GM12878 (cell line): ENCODE measurements around the gene AMMECR1. TPM values are rescaled to one million over a fixed set of nuclear protein-coding genes. Genes with fewer than 3 reads are reported as not detected.

Source experiments
- ATAC-seq: fragments of 200-7000 bp; cut with Tn5 transposase; 3 replicates; pipeline ENCODE4 v1.9.1; 2020; ENCODE audit warnings: mild to moderate bottlenecking, moderate library complexity
- BruUV-seq: library from RNA; stranded (reverse); fragments of 400-500 nt; replicated peaks from 2 replicates; lab custom pipeline; 2021; lab: Mats Ljungman, UMichigan
- CTCF ChIA-PET: fragments of 300-600 bp; sonication (Branson Sonifier 250); formaldehyde crosslinking; extraction: SDS; loops from one replicate; lab custom pipeline; 2021; ENCODE audit warnings: inconsistent platforms; lab: Yijun Ruan, JAX
- POLR2A ChIA-PET: fragments of 350-600 bp; formaldehyde crosslinking; extraction: SDS; loops from one replicate; lab custom pipeline; 2021; ENCODE audit warnings: inconsistent platforms; lab: Charles Lee
- RAD21 ChIA-PET: fragments of 300-600 bp; sonication (Branson Sonifier 250); formaldehyde crosslinking; loops from one replicate; lab custom pipeline; 2023; ENCODE audit warnings: antibody characterized with exemption; ENCODE audit not compliant: unreplicated experiment; lab: Charles Lee
- SMC1A ChIA-PET: fragments of 300-600 bp; sonication (Branson Sonifier 250); formaldehyde crosslinking; loops from one replicate; lab custom pipeline; 2023; ENCODE audit not compliant: unreplicated experiment, uncharacterized antibody; lab: Charles Lee
- DNase-seq: peaks from one replicate; pipeline ENCODE4 v3.0.0-alpha.2; 2011; ENCODE audit warnings: low read depth, low spot score
- FAIRE-seq: peaks from 3 replicates; lab custom pipeline; 2011; peaks lifted over from hg19 to GRCh38; lab: Jason Lieb, UNC
- H2AFZ ChIP-seq: 2 replicates; pipeline ENCODE4 v1.6.0; 2011; ENCODE audit warnings: low read depth, low read length, control low read depth; ENCODE audit not compliant: control insufficient read depth
- H3K27ac ChIP-seq: 2 replicates; pipeline ENCODE4 v1.5.1; 2011; ENCODE audit warnings: control low read depth; ENCODE audit not compliant: control insufficient read depth, insufficient read depth
- H3K27me3 ChIP-seq, 2 experiments: replicated peaks in 1 of 2; 2 replicates each; pipeline versions ENCODE4 v1.6.0 to v1.6.1; 2011; ENCODE audit warnings: low read length in 1 of 2; ENCODE audit not compliant: control insufficient read depth in 2 of 2, insufficient read depth in 2 of 2
- H3K36me3 ChIP-seq, 2 experiments: 2 replicates each; pipeline ENCODE4 v1.5.1; 2011; ENCODE audit warnings: low read length in 1 of 2; ENCODE audit not compliant: control insufficient read depth in 2 of 2, insufficient read depth in 2 of 2
- H3K4me1 ChIP-seq: 2 replicates; pipeline ENCODE4 v1.6.1; 2011; ENCODE audit warnings: mild to moderate bottlenecking, low read length, moderate library complexity, mixed read lengths; ENCODE audit not compliant: control insufficient read depth, insufficient read depth
- H3K4me2 ChIP-seq: 2 replicates; pipeline ENCODE4 v1.6.0; 2011; ENCODE audit warnings: control low read depth; ENCODE audit not compliant: control insufficient read depth, insufficient read depth
- H3K4me3 ChIP-seq: fragments of 200-600 bp; sonication (generic); 2 replicates; pipeline ENCODE4 v1.5.1; 2016
- H3K79me2 ChIP-seq: 2 replicates; pipeline ENCODE4 v1.6.0; 2011; ENCODE audit warnings: low read length; ENCODE audit not compliant: control insufficient read depth, insufficient read depth
- H3K9ac ChIP-seq: 2 replicates; pipeline ENCODE4 v1.8.0; 2011; ENCODE audit warnings: low read length, control low read depth, mixed read lengths; ENCODE audit not compliant: control insufficient read depth, insufficient read depth
- H3K9me3 ChIP-seq: replicated peaks from 3 replicates; pipeline ENCODE4 v1.5.1; 2011; ENCODE audit warnings: mild to moderate bottlenecking, low read length; ENCODE audit not compliant: control insufficient read depth, insufficient read depth
- H4K20me1 ChIP-seq: 2 replicates; pipeline ENCODE4 v1.6.0; 2011; ENCODE audit not compliant: control insufficient read depth, insufficient read depth
- CHD4 ChIP-seq: fragments of 200-600 bp; sonication (generic); IDR thresholded peaks from 2 replicates; pipeline ENCODE4 v1.6.1; 2016; ENCODE audit warnings: mild to moderate bottlenecking
- E4F1 ChIP-seq: fragments of 450-650 bp; IDR thresholded peaks from 2 replicates; pipeline ENCODE4 v1.6.1; 2018; ENCODE audit warnings: borderline replicate concordance, mild to moderate bottlenecking; ENCODE audit not compliant: partially characterized antibody
- IRF3 ChIP-seq: fragments of 450-650 bp; IDR thresholded peaks from 2 replicates; pipeline ENCODE4 v1.6.1; 2014; ENCODE audit warnings: mild to moderate bottlenecking
- IRF5 ChIP-seq: fragments of 450-650 bp; IDR thresholded peaks from 2 replicates; pipeline ENCODE4 v1.6.1; 2017; ENCODE audit warnings: borderline replicate concordance
- MTA2 ChIP-seq: fragments of 450-650 bp; IDR thresholded peaks from 2 replicates; pipeline ENCODE4 v1.6.1; 2016; ENCODE audit warnings: low read depth, mild to moderate bottlenecking, moderate library complexity
- NR2C2 ChIP-seq: IDR thresholded peaks from 2 replicates; pipeline ENCODE4 v1.6.1; 2011; ENCODE audit warnings: borderline replicate concordance, low read depth; ENCODE audit not compliant: control insufficient read depth, insufficient read length
- PAX8 ChIP-seq: fragments of 450-650 bp; IDR thresholded peaks from 2 replicates; pipeline ENCODE4 v1.6.1; 2017; ENCODE audit warnings: mild to moderate bottlenecking, moderate library complexity
- RB1 ChIP-seq: fragments of 450-650 bp; formaldehyde crosslinking; IDR thresholded peaks from 2 replicates; pipeline ENCODE4 v1.6.1; 2017; ENCODE audit warnings: mild to moderate bottlenecking, borderline replicate concordance
- SMAD5 ChIP-seq: IDR thresholded peaks from 2 replicates; pipeline ENCODE4 v1.6.1; 2016; ENCODE audit warnings: antibody characterized with exemption, low read depth
- SRF ChIP-seq, 2 experiments: IDR thresholded peaks; 2 replicates each; pipeline ENCODE4 v1.6.1; 2011; ENCODE audit warnings: low read depth in 2 of 2, low read length in 2 of 2, mild to moderate bottlenecking in 1 of 2, moderate library complexity in 1 of 2
- ZNF207 ChIP-seq: fragments of 450-650 bp; IDR thresholded peaks from 2 replicates; pipeline ENCODE4 v1.6.1; 2014; ENCODE audit warnings: antibody characterized with exemption, mild to moderate bottlenecking, borderline replicate concordance
- ZNF217 ChIP-seq: fragments of 450-650 bp; IDR thresholded peaks from 2 replicates; pipeline ENCODE4 v1.6.1; 2017; ENCODE audit warnings: antibody characterized with exemption, mild to moderate bottlenecking
- WGBS: methylation state at CpG from one replicate; pipeline ENCODE4 v1.1.6; 2016; ENCODE audit warnings: low lambda C conversion rate; ENCODE audit not compliant: insufficient replicate concordance, insufficient coverage; ENCODE audit errors: missing lambda C conversion rate; 5-methylcytosine and 5-hydroxymethylcytosine counted together
- in situ Hi-C: fragments of 300-500 bp; cut with MboI; formaldehyde crosslinking; loops from 9 replicates; pipeline ENCODE4 v1.14.3; 2018; ENCODE audit warnings: mixed read lengths
- intact Hi-C: fragments of 100-400 bp; cut with micrococcal nuclease; formaldehyde crosslinking; loops from one replicate; pipeline ENCODE4 v1.14.2; 2022; ENCODE audit not compliant: unreplicated experiment
- polyA plus RNA-seq, 11 experiments: library from polyadenylated mRNA; depleted of rRNA in 4 of 11; unstranded in 6 of 11; stranded (reverse) in 5 of 11; fragments of >200 nt; fragmentation: Nextera tagmentation in 4 of 11; fragmentation: Illumina TruSeq in 1 of 11; extraction: Ambion mirVana in 4 of 11; extraction: Trizol in 1 of 11; gene quantifications; 1 replicate in 1 of 11; 2 replicates in 10 of 11; pipeline versions ENCODE4 v1.2.1 to v1.2.3, GENCODE V29; 2011 to 2016; ENCODE audit warnings: inconsistent platforms in 2 of 11, missing spikeins in 2 of 11, low read depth in 1 of 11
- total RNA-seq, 4 experiments: library from RNA; depleted of rRNA in 3 of 4; stranded (reverse); fragments of >200 nt in 3 of 4; fragmentation: Illumina TruSeq in 1 of 4; extraction: Trizol in 1 of 4; gene quantifications; 2 replicates each; pipeline versions ENCODE4 v1.2.1 to v1.2.3, GENCODE V29; 2013 to 2021

AMMECR1 gene
- total and polyA plus RNA-seq, 10 of the 15 experiments (the other 5 are each of a cell fraction or from before 2014, with no cell fraction given): 4.9 to 25.6 (median 10.7) TPM

- no peaks in the 10 kb centered on the region for H3K79me2 ChIP-seq
- in situ Hi-C loops: no loop called here
- intact Hi-C loops: no loop called here
- H3K4me1 ChIP-seq: peaks cover 4% of the 10 kb centered on the region
- SMC1A ChIA-PET: interaction anchor here (0.7 kb wide), 1 partner anchor 19 kb away, joined by 3 read pairs; no protein-coding TSS in a partner anchor
- H3K27ac ChIP-seq: no peak overlapping the region
- 41% methylated on average over 5 of the region's 5 CpGs for WGBS
- H3K9me3 ChIP-seq: no peaks in the 10 kb centered on the region
- no TSS peak for BruUV-seq
- no peaks in the 10 kb centered on the region for H3K27me3 ChIP-seq
- H3K4me3 ChIP-seq: no peak overlapping the region
- no peaks in the 10 kb centered on the region for H4K20me1 ChIP-seq
- ATAC-seq: no peak
- no peak overlapping the region for H2AFZ ChIP-seq
- no peak for TF ChIP-seq SMAD5
- no peak for TF ChIP-seq PAX8
- no peak for TF ChIP-seq MTA2
- no peak for TF ChIP-seq ZNF217
- FAIRE-seq: no peak
- CTCF ChIA-PET: interaction anchor here (1.2 to 1.9 kb wide), 4 partner anchors 10 to 234 kb away, joined by 3 to 5 read pairs (median 3); no protein-coding TSS in a partner anchor
- no peak for DNase-seq
- POLR2A ChIA-PET: no interaction called here
- H3K36me3 ChIP-seq: no peaks in the 10 kb centered on the region; a peak in 2 of 4 replicates
- RAD21 ChIA-PET: no interaction called here
- H3K9ac ChIP-seq: no peak overlapping the region
- H3K4me2 ChIP-seq: no peak overlapping the region
Observed at GRCh38 chrX:110178179-110178865, 139.6 kb downstream of the AMMECR1 start.

GRCh38 chrX:110175696-110176095, 142.2 kb downstream of the AMMECR1 start:
- no TSS peak for BruUV-seq
- SMC1A ChIA-PET: no interaction called here
- Histone ChIP-seq H2AFZ (no peak overlapping the region), H3K4me3 (no peak overlapping the region), H3K4me1 (peaks cover 14% of the 10 kb centered on the region), H3K27ac (no peak overlapping the region), H4K20me1 (no peaks in the 10 kb centered on the region), H3K4me2 (no peak overlapping the region), H3K27me3 (no peaks in the 10 kb centered on the region), H3K9ac (no peak overlapping the region), H3K36me3 (no peaks in the 10 kb centered on the region; a peak in 2 of 4 replicates), H3K79me2 (no peaks in the 10 kb centered on the region), H3K9me3 (no peaks in the 10 kb centered on the region)
- in situ Hi-C loops (no loop called here), intact Hi-C loops (no loop called here)
- WGBS: 57% methylated on average over 3 of the region's 3 CpGs
- POLR2A ChIA-PET: no interaction called here
- FAIRE-seq (no peak), ATAC-seq (no peak), DNase-seq (no peak)
- RAD21 ChIA-PET: no interaction called here
- CTCF ChIA-PET: interaction anchor here (1.1 to 1.9 kb wide), 3 partner anchors 10 to 29 kb away, joined by 3 to 6 read pairs (median 3); no protein-coding TSS in a partner anchor
- no peak for TF ChIP-seq RB1
- TF ChIP-seq CHD4: no peak
- no peak for TF ChIP-seq ZNF207
- TF ChIP-seq E4F1: no peak
- TF ChIP-seq SRF (IDR thresholded peaks at IDR 0.05; ENCODE audit: low read depth in 2 of 2, low read length in 2 of 2): no peak
- TF ChIP-seq IRF3: no peak
- TF ChIP-seq PAX8: no peak
- TF ChIP-seq NR2C2: no peak
- no peak for TF ChIP-seq IRF5
